GM10847 (cell line): ENCODE data around the gene FREM1.

ENCODE experiments used
- POLR2A ChIP-seq: IDR thresholded peaks from 2 replicates; pipeline ENCODE4 v1.6.1; 2011; ENCODE audit not compliant: insufficient read length; ENCODE audit errors: extremely low read depth

The FREM1 gene

DNA sequence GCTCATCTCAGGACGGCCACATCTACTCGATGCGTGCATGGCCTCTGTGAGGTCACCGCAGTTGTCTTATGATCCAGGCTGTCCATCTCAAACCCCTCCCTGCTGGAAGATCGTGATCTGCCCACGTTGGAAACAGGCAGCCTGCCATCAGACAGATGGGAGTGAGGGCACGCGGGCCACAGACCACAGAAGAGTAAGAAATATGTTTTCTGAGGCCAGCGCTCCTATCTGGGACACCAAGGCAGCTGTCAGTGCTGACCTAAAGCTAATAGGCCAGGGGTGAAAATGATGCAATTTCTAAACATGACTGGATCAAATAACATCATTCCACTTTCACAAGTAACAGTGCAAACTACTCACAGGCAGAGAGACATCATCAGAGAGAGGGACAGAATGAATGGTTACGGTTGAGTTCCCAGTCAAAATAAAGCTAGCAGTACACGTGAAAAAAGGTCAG lies 130.6 kb downstream of the FREM1 start:
- TF ChIP-seq POLR2A = no peak

DNA sequence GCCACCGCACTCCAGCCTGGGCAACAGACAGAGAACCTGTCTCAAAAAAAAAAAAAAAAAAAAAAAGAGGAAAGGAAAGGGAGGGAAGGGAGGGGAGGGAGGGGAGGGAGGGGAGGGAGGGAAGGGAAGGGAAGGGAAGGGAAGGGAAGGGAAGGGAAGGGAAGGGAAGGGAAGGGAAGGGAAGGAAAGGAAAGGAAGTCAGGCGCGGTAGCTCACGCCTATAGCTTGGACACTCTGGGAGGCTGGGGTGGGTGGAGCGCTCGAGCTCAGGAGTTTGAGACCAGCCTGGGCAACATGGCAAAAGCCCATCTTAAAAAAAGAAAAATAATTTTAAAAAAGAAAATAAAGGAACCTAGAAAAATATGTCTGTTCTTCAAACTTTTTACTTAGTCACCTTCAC lies 131.7 kb downstream of the FREM1 start:
- no peak for TF ChIP-seq POLR2A

DNA sequence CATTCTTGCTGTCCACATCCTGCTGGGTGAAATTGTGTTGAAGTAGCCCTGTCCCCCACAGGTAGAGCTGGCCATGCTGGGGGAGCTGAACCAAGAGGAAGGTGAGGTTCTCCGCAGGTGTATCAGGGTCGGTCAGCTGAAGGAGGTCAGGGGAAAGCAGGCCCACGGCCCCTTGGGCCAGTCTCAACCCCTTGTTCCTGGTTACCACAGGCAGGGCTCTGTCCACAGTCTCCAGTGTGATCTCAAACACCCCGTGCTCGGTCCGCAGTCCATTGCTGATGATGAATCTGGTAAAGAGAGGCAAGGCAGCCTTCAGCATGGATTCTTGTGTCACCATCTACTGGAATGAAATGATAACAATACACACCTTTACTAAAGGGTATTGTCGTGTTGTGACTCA lies 134.3 kb downstream of the FREM1 start:
- TF ChIP-seq POLR2A = no peak

DNA sequence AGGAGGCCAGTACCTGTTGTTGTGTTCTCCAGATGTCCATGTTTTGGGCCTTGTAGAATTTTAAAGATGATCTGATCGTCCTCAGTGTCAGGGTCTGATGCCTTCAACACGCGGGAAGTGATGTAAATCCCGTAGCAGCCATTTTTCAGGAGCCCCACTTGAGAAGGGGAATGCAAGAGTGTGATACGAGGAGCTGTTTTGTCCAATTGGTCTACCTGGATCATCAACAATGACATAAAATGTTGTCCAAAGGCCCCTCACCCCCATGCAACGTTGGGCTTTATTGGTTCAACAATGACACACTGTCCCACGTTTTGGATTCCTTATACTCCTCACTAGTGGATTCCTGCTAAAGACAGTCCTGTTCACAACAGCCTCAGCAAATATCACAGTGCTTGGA lies 139.6 kb downstream of the FREM1 start:
- no peak for TF ChIP-seq POLR2A

DNA sequence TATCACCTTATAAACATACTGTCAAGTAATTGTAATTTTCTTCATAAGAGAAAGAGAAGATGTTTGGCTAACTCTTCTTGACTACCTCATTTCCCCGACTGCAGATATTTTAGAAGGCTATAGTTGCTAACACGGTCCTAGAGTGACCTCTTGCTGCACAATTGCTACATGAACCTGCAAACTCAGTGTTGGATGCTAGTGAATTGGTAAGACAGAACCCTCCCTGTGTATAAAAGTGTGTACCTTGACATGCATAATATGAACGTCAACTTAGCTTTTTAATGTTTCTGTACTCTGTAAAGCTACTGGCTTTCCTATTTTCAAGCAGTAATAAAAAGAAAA lies 141.0 kb downstream of the FREM1 start:
- no peak for TF ChIP-seq POLR2A

DNA sequence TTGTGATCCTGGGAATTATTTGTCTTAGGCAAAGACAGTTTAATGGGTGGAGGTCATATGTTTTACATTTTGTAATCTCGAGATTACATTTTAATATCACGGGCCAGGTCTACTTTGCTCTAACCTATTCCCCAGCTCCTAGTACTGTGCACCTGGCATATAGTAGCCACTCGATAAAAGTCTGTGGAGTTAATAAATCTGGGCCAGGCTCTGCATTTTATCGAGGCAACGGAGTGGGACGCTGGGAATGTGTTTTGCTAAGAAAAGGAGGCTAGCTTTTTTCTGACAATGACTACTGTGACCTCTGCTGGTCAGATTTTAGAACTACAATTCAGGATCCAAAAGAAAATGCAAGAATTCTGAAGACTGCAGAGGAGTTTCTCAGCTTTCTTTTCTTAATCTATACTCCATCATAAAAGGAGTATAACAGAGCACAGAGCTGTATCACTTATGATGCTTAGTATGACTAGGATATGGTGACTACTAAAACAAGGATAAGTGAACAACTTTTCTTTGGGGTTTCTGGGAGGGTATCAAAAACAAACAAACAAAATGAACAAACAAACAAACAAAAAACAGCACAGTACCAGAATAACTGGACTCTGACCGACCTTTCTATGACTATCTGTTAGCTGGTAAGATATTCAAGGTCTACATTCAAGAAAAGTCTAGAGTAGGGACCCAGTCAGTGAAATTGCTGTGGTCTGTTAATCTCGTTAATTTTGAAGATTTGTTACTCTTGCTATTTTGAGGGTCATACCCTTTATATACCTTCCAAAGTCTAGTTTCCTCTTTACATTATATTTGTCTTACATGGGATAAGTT lies 141.6 kb downstream of the FREM1 start:
- no peak for TF ChIP-seq POLR2A

DNA sequence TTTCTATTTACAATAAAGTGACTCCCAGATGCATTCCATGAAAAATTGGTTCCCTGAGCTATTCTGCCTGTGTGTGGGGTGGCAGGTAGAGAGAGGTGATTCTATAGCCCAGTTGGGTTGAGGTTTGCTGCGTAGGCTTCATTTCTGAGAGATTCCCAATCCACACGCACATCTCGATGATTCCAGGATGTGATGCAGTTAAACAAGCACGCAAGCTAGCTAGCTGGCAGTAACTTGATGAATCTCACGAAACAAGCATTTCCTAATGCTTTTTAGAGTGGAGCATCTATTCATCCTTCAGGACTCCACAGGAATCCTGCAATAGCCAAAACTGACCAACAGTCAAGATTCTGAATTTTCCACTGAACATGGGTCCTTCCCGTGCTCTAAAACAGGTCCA lies 143.9 kb downstream of the FREM1 start:
- no peak for TF ChIP-seq POLR2A

DNA sequence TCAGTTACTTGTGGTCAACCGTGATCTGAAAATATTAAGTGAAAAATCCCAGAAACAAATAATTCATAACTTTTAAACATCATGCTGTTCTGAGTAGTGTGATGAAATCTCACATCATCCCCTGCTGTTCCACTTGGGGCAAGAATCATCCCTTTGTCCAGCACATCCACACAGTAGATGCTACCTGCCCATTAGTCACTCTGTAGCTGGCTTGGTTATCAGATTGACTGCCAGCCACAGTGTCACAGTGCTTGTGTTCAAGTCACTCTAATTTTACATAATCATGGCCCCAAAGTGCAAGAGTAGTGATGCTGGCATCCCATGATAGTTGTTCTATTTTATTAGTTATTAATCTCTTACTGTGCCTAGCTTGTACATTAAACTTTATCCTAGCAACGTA lies 148.6 kb downstream of the FREM1 start:
- TF ChIP-seq POLR2A = no peak

DNA sequence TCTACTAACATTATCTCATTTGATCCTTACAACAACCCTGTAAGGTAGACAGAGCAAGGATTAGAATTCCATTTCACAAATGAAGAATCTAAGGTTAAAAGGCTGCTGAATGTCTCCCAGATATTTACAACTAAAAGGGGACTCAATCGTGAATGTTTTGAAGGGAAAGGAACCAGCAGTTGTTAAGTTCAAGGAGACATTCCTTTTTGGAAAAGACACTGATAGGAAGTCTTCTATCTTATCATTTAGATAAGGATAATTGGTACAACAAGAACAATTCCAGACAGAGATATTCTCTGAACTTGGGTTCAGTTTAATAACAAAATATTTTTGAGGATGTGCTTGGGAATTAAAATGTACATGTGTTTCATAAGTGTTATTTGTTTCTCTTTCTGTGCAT lies 150.2 kb downstream of the FREM1 start:
- no peak for TF ChIP-seq POLR2A

DNA sequence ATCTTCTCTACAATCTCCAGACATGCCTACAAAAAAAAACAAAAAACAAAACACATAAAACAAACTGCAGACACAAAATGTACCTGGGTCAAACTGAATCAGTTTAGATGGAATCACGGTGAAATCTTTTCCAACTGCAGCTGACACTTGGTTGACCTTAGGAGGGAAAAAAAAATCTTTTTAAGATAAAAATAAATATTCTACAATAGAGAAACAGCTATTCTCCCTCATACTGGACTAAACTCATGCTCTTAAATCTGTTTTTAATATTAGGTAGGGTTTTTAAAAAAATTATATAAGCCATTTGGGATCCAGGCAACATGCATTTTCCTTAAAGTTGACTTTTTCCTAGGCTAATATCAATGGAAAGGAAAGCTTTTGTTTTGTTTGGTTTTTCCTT lies 153.9 kb downstream of the FREM1 start:
- TF ChIP-seq POLR2A = no peak

DNA sequence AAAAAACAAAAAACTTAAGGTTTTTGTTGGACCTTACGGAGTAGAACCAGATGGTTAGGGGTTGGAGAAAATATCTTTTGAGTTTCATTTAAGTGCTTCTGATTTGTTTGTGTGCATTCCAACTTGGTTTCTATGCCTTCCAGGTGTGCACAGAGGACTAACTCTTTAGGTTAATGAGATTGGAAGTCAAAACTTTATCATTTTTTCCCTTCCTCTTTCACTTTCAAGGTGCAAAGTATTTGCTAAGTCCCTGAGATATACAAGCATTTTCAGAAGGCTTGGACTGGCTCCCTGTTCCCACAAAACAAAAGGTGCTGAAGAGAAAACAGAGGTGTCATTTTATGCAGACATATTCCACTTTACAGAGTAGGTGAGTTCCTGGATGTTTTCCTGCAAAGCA lies 157.4 kb downstream of the FREM1 start:
- no peak for TF ChIP-seq POLR2A

DNA sequence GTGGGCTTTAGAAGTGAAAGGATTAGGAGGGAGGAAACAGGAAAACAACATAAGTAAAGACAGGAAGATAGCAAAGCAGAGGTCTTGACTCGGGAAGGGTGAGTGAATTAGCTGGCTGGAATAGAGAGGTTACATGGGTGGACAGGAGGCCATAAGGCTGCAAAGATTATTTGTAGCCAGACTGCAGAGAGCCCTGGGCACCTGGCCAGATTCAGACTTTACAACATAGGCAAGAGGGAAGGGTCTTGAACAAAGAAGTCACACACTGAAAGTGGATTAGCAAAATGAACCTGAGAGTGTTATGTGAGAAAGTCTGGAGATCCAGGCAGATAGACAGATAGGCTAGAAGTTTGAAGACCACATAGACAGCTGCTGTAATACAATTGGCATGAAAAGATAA lies 158.0 kb downstream of the FREM1 start:
- TF ChIP-seq POLR2A = no peak

DNA sequence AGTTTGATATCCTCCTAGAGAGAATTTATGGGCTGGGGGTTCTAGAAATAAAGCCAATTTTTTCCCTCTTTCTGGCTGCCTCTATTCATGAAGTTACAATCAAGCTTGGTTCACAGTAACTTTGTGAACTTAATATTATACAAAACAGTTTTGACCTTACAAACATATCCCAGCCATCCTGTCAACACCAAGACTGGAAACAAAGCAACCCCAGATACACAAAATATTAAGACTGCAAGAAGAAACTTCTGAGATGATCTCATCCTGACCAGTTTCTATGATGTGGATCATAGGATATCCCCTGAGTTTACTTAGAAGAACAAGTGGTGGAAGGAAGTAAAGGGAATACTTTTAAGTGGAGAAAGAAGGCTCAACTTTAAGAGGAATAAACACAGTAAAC lies 159.4 kb downstream of the FREM1 start:
- TF ChIP-seq POLR2A = no peak

DNA sequence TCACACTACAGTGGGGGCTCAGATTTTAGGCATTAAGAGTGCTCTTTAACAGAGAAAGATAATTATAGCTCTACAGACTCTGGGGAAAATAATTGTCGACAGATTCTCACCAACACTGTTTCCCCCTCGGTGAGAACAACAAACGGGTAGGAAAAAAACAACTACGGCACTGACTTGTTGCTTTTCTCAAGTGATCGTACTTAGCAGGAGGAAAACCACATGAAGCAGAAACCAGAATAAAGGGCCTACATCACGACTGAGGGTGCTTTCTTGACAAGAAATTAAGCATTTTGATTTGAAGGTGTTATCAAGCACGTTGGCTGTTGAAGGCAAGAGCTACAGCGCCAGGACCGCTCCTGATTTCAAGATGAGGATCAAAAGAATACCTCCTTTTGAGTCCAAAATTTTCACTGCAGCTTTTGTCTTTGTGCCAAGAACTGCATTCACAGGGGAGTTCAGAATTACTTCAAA lies 160.5 kb downstream of the FREM1 start:
- no peak for TF ChIP-seq POLR2A

DNA sequence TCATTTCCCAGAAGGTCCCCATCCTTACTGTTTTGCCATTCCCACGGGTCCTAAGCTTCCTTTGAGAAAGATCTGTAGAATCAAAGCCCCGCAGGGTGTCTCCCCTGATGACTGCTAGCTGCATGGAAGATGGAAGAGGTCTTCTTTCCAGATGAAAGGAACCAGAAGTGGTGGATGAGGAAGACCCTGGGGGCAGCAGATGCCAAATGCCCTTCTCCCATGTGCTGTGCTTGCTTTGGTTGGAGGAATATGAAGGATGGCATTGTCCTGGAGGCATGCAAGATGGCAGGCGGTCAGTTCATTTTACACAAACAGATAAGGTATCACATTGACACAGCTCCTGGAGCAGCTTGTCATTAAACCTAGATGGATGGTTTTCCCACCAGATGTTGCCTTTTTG lies 161.9 kb downstream of the FREM1 start:
- no peak for TF ChIP-seq POLR2A

DNA sequence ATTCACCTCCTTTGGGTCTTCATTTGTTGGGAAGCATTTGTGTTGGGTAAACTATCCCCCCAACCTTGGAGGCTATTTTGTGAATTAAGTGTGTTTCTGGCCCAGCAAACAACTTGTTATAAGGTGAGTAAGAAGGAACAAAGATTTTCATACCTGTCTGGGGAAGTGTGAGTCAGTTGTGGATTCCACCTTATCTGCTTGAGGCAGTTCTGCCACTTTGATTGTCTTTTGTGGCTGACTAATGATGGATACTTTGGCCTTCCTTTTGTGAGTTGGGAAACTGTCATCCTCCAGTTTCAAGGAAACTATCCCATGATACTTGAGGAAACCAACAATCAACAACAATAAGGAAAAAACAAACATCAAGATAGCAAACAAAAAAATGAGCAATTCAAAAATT lies 163.1 kb downstream of the FREM1 start:
- no peak for TF ChIP-seq POLR2A

DNA sequence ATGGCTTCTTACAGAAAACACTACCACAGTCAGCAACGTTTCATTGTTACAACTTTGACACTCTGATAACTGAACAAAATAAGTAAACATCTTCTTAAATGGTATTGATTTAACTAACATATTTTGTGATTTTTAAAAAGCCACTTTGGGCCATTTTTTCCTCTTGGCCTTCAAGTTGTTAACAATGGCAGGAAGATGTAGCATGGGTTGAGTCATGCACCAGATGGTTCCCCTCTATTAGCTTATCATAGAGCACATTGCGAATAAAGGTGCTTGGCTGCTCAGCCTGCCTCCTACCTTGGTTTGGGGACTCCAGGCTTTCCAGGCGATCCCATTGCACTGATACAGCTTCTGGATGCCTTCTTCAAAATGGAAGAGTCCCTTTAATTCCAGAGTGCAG lies 163.6 kb downstream of the FREM1 start:
- TF ChIP-seq POLR2A = no peak
